ENCODE results near the gene SSR3.
A peak's percentile ranks its signal among the peaks of the same experiment; 100 is the strongest.
"Not testable (repeated sequence)": the region's sequence is repeated elsewhere in the genome, so short reads cannot be mapped to it uniquely, and the experiment has no call there.

SSR3 gene

DNA sequence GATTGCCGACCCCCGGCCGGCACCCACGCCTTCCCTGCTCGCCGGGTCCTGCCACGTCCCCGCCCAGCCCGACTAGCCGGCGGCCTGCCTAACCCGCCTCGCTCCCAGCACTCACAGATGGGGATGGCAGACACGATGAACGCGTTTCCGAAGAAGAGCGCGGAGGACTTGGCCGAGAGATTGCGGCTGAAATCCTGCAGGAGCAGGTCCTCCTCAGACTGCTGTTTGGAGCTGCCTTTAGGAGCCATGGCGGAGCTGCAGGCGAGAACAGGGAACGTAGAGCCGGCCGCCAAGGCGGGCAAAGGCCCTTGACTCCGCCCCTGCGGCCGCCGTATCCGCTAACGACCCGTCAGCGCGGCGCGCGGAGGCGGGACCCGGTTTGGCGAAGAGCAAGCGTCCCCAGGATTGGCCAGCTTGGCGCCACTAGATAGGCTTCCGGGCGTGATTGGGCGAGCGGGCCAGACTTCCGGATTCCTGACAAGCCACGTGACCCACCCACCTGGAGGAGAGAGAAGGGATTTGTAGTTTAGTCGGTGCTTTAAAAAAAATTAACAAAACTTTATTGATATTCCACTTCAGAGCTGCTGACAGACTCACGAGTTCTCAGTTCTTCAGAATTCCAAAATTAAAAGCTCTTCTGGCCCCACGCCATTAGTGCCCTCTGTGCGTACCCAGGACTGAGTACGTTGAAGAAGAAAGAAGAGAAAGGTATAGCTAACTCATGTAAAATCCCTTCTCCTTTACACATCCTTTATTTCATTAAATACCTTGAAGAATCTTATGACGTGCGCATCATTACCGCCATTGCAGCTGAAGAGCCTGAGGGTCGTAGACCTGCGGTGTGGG lies at the start of gene SSR3:
Gene SSR3, minus strand, starts transcription at position 276 of the 846 bp plus-strand sequence. Its CDS starts 28 bp downstream, at position 248.
- DNase-seq (ENCODE audit: low read depth in 2 of 2), result peak; percentile 99

- no peak for DNase-seq (ENCODE audit: low read depth in 2 of 2)
Observed at GRCh38 chr3:156604064-156604641, 49.2 kb upstream of the SSR3 start.

- DNase-seq (ENCODE audit: low read depth in 2 of 2), result no peak
Observed at GRCh38 chr3:156603379-156604017, 48.6 kb upstream of the SSR3 start.

DNA sequence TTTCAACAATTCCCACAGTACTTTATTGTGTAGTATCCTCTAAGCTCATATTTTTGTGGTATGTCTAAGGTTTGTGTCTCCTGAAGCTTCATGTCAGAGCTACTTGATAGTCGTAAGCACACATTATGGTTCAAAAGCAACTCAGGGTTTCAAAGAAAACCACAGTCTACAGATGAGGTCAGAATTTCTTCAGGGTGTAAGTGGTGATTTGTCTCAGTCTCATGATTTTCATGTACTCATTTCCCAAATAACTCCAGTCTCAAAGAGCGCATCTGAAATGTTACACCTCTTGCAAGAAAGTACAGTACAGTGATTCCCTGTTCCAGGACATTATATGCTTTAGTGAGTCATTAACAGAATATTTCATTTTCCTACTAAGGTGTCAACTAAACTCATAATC lies 47.5 kb upstream of the SSR3 start:
- DNase-seq (ENCODE audit: low read depth in 2 of 2), result no peak

- DNase-seq (ENCODE audit: low read depth in 2 of 2), result no peak
Observed at GRCh38 chr3:156601497-156601896, 46.6 kb upstream of the SSR3 start.

- no peak for DNase-seq (ENCODE audit: low read depth in 2 of 2)
Observed at GRCh38 chr3:156600834-156601233, 45.9 kb upstream of the SSR3 start.

DNA sequence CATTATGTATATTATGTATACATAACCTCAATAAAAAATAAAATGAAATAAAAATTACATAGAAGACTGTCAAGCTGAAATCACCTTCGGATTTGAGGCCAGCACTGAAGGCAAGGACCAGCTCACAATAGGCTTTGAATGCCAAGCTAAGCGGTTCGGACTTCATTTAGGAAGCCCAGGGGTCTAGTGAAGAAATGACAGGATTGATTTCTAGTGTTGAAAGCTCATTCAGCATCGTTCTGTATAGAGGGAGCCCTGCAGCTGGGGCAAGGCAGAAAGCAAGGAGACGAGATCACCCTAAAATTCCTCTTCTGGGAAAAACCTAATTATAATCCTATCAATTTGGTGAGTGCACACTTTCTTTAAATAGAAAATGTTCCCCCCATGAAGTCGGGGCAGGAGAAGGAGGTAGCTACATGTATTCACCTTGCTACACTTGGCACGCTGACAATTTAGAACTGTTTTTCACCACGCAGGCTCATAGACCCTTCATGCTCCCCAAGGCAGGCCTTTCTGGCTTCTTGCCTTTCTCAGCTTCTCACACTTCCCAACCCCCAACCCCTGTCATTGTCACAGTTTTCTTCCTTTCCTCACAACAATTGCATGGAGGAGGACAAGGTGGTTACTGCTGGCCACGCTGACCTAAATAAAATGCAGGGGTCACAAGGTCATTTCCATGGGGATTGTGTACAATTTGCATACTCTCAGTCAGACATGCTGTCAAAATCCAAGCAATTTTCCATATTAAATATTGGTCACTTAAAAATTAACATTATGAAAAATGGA lies 44.4 kb upstream of the SSR3 start:
- DNase-seq (ENCODE audit: low read depth in 2 of 2), result no peak

- DNase-seq (ENCODE audit: low read depth in 2 of 2), result no peak
Observed at GRCh38 chr3:156598413-156598812, 43.5 kb upstream of the SSR3 start.

DNA sequence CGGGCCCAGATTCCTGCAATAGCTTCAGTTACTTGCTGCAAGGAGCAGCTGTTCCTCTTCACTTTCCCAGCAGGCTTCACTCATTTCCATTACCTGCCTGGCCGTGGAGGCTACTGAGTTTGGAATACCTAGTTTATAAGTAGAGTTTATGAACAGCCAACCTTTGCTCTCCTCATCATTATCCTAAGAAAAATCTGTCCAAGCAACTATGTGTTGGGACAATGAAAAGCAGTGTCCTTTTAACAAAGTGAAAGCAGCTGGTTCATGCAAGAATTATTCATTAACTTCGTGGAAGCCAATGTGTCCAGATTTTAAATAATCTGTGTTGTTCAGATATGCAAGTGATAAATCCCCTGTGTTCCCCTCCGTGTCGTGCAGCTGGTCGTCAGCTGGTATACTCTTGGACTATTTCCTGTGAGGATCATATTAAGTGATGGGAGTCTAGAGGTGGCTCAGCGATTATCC lies 39.3 kb upstream of the SSR3 start:
- DNase-seq (ENCODE audit: low read depth in 2 of 2), result no peak

DNA sequence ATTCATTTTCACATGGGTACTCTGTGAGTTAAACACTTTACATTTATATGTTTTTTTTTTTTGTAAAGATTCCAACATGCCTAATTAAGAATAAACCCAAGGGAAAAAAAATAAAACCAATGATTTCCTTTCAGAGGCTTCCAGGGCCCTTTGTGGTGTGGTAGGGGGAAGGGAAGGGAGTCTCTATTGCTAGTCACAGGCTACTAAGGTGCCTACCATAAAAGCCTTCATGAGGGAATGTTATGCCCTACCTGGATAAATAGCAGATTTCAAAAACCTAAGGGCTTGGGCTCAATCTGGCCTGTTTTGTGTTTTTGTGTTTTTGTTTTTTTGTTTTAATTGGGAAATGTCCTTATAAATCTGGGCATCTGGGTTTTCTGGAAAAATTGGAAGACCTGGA lies 38.9 kb upstream of the SSR3 start:
- no peak for DNase-seq (ENCODE audit: low read depth in 2 of 2)

DNA sequence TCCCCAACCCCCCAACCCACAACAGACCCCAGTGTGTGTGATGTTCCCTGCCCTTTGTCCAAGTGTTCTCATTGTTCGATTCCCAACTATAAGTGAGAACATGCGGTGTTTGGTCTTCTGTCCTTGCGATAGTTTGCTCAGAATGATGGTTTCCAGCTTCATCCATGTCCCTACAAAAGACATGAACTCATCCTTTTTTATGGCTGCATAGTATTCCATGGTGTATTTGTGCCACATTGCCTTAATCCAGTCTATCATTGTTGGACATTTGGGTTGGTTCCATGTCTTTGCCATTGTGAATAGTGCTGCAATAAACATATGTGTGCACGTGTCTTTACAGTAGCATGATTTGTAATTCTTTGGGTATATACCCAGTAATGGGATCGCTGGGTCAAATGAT lies 34.9 kb upstream of the SSR3 start:
- not testable (repeated sequence) for DNase-seq (ENCODE audit: low read depth in 2 of 2)

DNA sequence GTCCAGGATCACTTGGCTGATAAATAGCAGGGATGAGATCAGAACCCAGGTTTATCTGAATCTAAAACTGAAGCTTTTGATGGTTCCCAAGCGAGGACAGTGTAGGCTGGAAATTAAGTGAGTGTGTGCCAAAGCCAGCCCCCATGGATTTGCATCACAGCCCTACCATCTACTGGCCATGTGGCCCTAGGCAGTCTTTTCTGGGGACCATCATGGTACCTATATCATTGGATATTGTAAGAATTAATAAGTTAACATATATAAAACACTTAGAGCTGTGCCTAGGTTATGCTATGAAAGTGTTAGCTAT lies 32.8 kb upstream of the SSR3 start:
- DNase-seq (ENCODE audit: low read depth in 2 of 2), result no peak

- DNase-seq (ENCODE audit: low read depth in 2 of 2), result no peak
Observed at GRCh38 chr3:156586905-156587759, 32.2 kb upstream of the SSR3 start.

GRCh38 chr3:156583469-156583868 lies 28.6 kb upstream of the SSR3 start:
- no peak for DNase-seq (ENCODE audit: low read depth in 2 of 2)

- no peak for DNase-seq (ENCODE audit: low read depth in 2 of 2)
Observed at GRCh38 chr3:156582532-156583183, 27.7 kb upstream of the SSR3 start.

DNA sequence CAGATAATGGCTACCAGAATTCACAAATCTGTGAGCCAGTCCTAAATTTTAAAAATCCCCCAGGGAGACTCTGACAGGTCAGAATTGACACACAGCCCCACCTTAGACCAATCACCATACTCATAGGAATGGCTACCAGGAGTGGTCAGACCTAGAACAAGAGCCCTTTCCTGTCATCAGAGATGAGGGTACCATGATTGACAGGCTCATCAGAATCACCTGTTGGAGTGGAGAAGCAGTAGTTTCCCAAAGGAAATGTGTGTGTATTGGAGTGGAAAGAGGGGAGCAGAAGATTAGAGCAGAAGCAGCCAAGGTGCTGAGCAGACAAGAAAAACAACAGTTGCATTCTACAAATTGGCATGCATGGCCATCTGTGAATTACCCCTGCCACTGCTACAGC lies 27.0 kb upstream of the SSR3 start:
- DNase-seq (ENCODE audit: low read depth in 2 of 2), result no peak

- DNase-seq (ENCODE audit: low read depth in 2 of 2), result no peak
Observed at GRCh38 chr3:156581033-156581432, 26.1 kb upstream of the SSR3 start.

DNA sequence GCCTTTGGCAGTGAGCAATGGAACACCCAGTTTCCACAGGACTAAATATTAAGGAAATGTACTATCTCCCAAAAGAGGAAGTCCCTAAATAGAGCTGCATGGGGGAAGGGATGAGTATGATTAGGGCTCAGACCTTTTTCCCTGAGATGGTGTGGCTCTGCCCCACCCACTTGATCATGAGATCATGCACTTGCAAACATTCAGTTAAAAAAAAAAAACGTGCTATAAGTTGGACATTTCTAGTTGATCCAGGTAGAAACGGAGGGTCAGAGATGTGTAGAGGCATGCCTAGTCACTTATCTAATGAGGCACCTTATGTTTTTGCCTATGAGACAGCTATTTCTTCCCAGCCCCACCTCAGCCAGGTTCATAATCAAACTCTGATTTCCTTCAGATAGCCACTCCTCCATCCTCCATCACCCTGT lies 24.5 kb upstream of the SSR3 start:
- no peak for DNase-seq (ENCODE audit: low read depth in 2 of 2)

DNA sequence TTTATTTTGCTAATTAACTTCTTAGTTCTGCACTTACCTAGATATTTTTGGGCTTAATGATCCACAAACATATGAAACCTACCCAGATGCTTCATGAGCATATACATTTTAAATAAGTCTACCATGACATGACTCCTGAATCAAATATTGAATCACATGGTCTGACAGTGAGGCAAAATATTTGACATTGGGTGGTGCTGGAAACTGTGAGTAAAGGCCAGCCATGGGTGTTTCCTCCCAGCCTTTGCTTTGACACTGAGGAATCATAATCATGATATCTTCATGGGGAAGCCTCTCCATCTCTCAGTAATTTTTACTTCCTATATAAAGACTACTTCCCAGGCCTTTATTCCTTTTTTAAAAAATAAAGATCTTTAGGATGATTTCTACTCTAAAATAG lies 22.8 kb upstream of the SSR3 start:
- no peak for DNase-seq (ENCODE audit: low read depth in 2 of 2)

GRCh38 chr3:156576651-156577348 lies 21.9 kb upstream of the SSR3 start:
- DNase-seq (ENCODE audit: low read depth in 2 of 2), result no peak
